Measurements from ENCODE around the gene VPS29. TPM values are rescaled to one million over a fixed set of nuclear protein-coding genes. Genes with fewer than 3 reads are reported as not detected.
A peak's percentile ranks its signal among the peaks of the same experiment; 100 is the strongest.

Gene VPS29
- total and polyA plus RNA-seq, 9 of the 15 experiments (the other 6 are each of a cell fraction or from before 2014, with no cell fraction given) = 85.8 to 638 (median 272) TPM

DNA sequence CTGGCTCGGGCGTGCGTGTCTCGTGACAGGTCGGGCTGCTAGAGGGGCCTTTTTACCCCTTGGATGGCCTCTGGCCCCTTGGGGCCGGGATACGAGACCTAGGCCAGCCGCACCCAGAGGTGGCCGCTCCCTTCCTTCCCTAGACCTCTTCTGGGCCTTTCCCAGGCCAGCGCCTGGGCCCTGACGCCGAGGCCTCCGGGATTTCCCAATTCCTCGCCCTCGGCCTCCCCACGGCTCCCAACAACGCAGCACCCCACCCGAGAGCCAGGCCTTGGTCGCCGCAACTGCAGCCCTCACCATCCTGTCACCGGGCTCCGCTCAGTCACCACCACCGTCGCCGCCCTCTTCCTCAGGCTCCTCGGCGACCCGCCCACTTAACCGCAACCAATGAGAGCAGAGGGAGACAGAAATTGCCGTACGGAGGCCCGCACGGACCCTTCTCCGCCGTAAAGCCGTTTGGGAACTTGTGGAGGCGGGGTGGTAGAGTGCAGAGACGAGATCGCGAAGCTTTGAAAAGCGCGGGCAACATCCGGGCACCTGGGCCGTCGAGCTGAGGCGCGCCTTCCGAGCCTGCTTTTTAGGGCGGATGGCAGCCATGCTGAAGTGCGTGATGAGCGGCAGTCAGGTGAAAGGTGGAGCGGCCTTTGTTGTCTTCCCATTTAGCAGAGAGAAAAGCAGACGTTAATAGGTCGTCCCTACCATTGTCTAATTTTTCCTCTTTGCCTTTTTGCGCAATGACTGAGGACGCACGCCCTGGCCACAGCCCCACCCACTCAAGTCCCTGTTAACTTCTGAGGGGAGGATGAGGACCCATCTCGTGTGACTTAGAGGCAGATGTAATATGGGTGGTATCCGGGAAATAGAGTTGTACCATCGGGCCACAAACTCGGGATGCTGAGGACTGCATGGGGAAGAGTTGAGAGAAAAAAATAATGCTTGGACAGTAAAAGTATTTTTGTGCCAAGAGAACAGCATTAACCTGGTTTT, at the start of gene VPS29, which contains the start of gene RAD9B (continued):
- TF ChIP-seq, protein P1, sequence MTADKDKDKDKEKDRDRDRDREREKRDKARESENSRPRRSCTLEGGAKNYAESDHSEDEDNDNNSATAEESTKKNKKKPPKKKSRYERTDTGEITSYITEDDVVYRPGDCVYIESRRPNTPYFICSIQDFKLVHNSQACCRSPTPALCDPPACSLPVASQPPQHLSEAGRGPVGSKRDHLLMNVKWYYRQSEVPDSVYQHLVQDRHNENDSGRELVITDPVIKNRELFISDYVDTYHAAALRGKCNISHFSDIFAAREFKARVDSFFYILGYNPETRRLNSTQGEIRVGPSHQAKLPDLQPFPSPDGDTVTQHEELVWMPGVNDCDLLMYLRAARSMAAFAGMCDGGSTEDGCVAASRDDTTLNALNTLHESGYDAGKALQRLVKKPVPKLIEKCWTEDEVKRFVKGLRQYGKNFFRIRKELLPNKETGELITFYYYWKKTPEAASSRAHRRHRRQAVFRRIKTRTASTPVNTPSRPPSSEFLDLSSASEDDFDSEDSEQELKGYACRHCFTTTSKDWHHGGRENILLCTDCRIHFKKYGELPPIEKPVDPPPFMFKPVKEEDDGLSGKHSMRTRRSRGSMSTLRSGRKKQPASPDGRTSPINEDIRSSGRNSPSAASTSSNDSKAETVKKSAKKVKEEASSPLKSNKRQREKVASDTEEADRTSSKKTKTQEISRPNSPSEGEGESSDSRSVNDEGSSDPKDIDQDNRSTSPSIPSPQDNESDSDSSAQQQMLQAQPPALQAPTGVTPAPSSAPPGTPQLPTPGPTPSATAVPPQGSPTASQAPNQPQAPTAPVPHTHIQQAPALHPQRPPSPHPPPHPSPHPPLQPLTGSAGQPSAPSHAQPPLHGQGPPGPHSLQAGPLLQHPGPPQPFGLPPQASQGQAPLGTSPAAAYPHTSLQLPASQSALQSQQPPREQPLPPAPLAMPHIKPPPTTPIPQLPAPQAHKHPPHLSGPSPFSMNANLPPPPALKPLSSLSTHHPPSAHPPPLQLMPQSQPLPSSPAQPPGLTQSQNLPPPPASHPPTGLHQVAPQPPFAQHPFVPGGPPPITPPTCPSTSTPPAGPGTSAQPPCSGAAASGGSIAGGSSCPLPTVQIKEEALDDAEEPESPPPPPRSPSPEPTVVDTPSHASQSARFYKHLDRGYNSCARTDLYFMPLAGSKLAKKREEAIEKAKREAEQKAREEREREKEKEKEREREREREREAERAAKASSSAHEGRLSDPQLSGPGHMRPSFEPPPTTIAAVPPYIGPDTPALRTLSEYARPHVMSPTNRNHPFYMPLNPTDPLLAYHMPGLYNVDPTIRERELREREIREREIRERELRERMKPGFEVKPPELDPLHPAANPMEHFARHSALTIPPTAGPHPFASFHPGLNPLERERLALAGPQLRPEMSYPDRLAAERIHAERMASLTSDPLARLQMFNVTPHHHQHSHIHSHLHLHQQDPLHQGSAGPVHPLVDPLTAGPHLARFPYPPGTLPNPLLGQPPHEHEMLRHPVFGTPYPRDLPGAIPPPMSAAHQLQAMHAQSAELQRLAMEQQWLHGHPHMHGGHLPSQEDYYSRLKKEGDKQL (CRISPR knock-in tag; IDR thresholded peaks at IDR 0.05; ENCODE audit: borderline replicate concordance) = 0 out of 2 replicates have a peak, but pooled peaks have one; percentile 30
- TF ChIP-seq CREBBP (IDR thresholded peaks at IDR 0.05; ENCODE audit: low read depth, low read length) (no peak), SETDB1 (IDR thresholded peaks at IDR 0.05; ENCODE audit: low read length) (no peak), BCOR (IDR thresholded peaks at IDR 0.05) (peak; percentile 24; the same call in 1 of the 2 replicates), RBBP5 (IDR thresholded peaks at IDR 0.05; ENCODE audit: borderline replicate concordance, insufficient read depth, low read length, poor library complexity, severe bottlenecking) (peak; percentile 92), ZNF224 (CRISPR knock-in tag; IDR thresholded peaks at IDR 0.05) (peak; percentile 91; the same call in 1 of the 2 replicates), ARNT (IDR thresholded peaks at IDR 0.05) (peak in 1 of 2 experiments; percentile 85; a peak in 1 of 4 replicates), MCM7 (IDR thresholded peaks at IDR 0.05) (no peak), PHF8 (IDR thresholded peaks at IDR 0.05; ENCODE audit: borderline replicate concordance, low read length) (peak; percentile 98), ZBTB17 (CRISPR knock-in tag; IDR thresholded peaks at IDR 0.05) (peak; percentile 93)
- TF ChIP-seq, protein P2, sequence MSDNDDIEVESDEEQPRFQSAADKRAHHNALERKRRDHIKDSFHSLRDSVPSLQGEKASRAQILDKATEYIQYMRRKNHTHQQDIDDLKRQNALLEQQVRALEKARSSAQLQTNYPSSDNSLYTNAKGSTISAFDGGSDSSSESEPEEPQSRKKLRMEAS (CRISPR knock-in tag; IDR thresholded peaks at IDR 0.05) = peak; percentile 100
- TF ChIP-seq, protein P3, sequence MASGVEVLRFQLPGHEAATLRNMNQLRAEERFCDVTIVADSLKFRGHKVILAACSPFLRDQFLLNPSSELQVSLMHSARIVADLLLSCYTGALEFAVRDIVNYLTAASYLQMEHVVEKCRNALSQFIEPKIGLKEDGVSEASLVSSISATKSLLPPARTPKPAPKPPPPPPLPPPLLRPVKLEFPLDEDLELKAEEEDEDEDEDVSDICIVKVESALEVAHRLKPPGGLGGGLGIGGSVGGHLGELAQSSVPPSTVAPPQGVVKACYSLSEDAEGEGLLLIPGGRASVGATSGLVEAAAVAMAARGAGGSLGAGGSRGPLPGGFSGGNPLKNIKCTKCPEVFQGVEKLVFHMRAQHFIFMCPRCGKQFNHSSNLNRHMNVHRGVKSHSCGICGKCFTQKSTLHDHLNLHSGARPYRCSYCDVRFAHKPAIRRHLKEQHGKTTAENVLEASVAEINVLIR (CRISPR knock-in tag; IDR thresholded peaks at IDR 0.05) = peak; percentile 65; the same call in 1 of the 2 replicates
- TF ChIP-seq, protein P4, sequence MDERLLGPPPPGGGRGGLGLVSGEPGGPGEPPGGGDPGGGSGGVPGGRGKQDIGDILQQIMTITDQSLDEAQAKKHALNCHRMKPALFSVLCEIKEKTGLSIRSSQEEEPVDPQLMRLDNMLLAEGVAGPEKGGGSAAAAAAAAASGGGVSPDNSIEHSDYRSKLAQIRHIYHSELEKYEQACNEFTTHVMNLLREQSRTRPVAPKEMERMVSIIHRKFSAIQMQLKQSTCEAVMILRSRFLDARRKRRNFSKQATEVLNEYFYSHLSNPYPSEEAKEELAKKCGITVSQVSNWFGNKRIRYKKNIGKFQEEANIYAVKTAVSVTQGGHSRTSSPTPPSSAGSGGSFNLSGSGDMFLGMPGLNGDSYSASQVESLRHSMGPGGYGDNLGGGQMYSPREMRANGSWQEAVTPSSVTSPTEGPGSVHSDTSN (CRISPR knock-in tag; IDR thresholded peaks at IDR 0.05; ENCODE audit: low read depth) = no peak
- TF ChIP-seq, protein P4 (tag; conservative IDR thresholded peaks at IDR 0.05; ENCODE audit: low read depth) = 0 out of 2 replicates have a peak, but pooled peaks have one; percentile 14

Data from K562 (cell line).